ENCODE data around the gene FCER1G. TPM values are rescaled to one million over a fixed set of nuclear protein-coding genes. Genes with fewer than 3 reads are reported as not detected.

FCER1G gene
- total and polyA plus RNA-seq, 2 donors (not counting 3 experiments of a cell fraction or from before 2014, with no cell fraction given), result 1.1 to 1.6 TPM

GRCh38 chr1:161180639-161181038, 34.5 kb upstream of the FCER1G start:
- H3K79me2 ChIP-seq (ENCODE audit: control insufficient read depth, insufficient read depth, low read length), result peaks cover 8% of the 10 kb centered on the region
- no peaks in the 10 kb centered on the region for H3K9me1 ChIP-seq (replicated peaks; ENCODE audit: control insufficient read depth, extremely low read depth, insufficient read depth, low read length)
- dilution Hi-C loops (cut with MboI; ENCODE audit: extremely low pct_ligation_motif_present, low sequenced_read_pairs), result no loop called here
- TF ChIP-seq CTCF (IDR thresholded peaks at IDR 0.05; ENCODE audit: extremely low read depth in 1 of 2, insufficient read depth in 1 of 2, low read depth in 1 of 2, low read length in 2 of 2) (peak; percentile 10 to 13), FOS (IDR thresholded peaks at IDR 0.05; ENCODE audit: borderline replicate concordance, insufficient read depth, low read length) (no peak)
- DNase-seq (ENCODE audit: low read depth, low spot score) (no peak), FAIRE-seq (peak; percentile 33)
- H3K9ac ChIP-seq (replicated peaks; ENCODE audit: extremely low read depth, insufficient read depth, low read length), result no peak overlapping the region
- no peak overlapping the region for H2AFZ ChIP-seq (ENCODE audit: low read depth, low read length)
- H3K4me2 ChIP-seq (ENCODE audit: insufficient read depth, low read length), result no peak overlapping the region
- no TSS peak for BruUV-seq (replicated peaks)
- CTCF ChIA-PET, result interaction anchor here (0.6 to 2.8 kb wide), 5 partner anchors 9 to 202 kb away, joined by 3 to 10 read pairs (median 6); partner anchors contain the start of genes PPOX and TOMM40L
- peaks cover 23% of the 10 kb centered on the region for H3K4me1 ChIP-seq (ENCODE audit: control insufficient read depth, extremely low read depth, insufficient read depth, low read length)
- intact Hi-C loops (cut with micrococcal nuclease), result no loop called here
- no peaks in the 10 kb centered on the region for H3K9me3 ChIP-seq (replicated peaks; ENCODE audit: control insufficient read depth, insufficient read depth, low read length)
- no peaks in the 10 kb centered on the region for H3K36me3 ChIP-seq (ENCODE audit: control insufficient read depth in 2 of 2, extremely low read depth in 1 of 2, insufficient read depth in 2 of 2, low read length in 2 of 2)
- no peaks in the 10 kb centered on the region for H3K27me3 ChIP-seq (ENCODE audit: control insufficient read depth in 2 of 2, insufficient read depth in 2 of 2, low read length in 2 of 2)
- no peak overlapping the region for H3K27ac ChIP-seq (ENCODE audit: insufficient read depth, low read depth, low read length)
- POLR2A ChIA-PET, result interaction anchor here (0.7 kb wide), 1 partner anchor 14 kb away, joined by 5 read pairs; the partner anchor contains the start of gene PPOX
- H4K20me1 ChIP-seq (replicated peaks; ENCODE audit: control insufficient read depth, extremely low read depth, insufficient read depth, low read length), result no peaks in the 10 kb centered on the region
- H3K4me3 ChIP-seq (replicated peaks in 1 of 3; ENCODE audit: insufficient read depth in 1 of 3, low read depth in 1 of 3, low read length in 3 of 3), result no peak overlapping the region

DNA sequence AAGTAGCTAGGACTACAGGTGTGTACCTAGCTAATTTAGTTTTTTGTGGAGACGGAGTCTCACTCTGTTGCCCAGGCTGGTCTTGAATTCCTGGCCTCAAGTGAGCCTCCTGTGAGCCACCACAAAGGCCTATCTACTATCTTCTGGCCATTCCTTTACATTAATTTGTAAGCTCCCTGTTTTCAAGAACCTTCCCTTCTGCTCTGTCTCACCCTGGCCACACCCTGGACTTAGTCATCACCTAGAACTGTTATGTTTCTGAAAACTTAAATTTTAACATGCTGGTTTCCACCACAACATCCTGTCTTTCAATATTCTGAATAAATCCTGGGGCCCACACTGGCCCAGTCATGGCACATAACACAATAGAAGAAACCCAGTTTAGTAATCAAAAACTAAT, 32.9 kb upstream of the FCER1G start:
- Histone ChIP-seq H3K27ac (ENCODE audit: insufficient read depth, low read depth, low read length) (no peak overlapping the region), H3K27me3 (ENCODE audit: control insufficient read depth in 2 of 2, insufficient read depth in 2 of 2, low read length in 2 of 2) (no peaks in the 10 kb centered on the region), H3K36me3 (ENCODE audit: control insufficient read depth in 2 of 2, extremely low read depth in 1 of 2, insufficient read depth in 2 of 2, low read length in 2 of 2) (no peaks in the 10 kb centered on the region), H4K20me1 (replicated peaks; ENCODE audit: control insufficient read depth, extremely low read depth, insufficient read depth, low read length) (no peaks in the 10 kb centered on the region), H3K4me3 (replicated peaks in 1 of 3; ENCODE audit: insufficient read depth in 1 of 3, low read depth in 1 of 3, low read length in 3 of 3) (no peak overlapping the region), H3K9ac (replicated peaks; ENCODE audit: extremely low read depth, insufficient read depth, low read length) (no peak overlapping the region), H2AFZ (ENCODE audit: low read depth, low read length) (peak overlapping the region; percentile 55), H3K4me1 (ENCODE audit: control insufficient read depth, extremely low read depth, insufficient read depth, low read length) (peaks cover 25% of the 10 kb centered on the region), H3K79me2 (ENCODE audit: control insufficient read depth, insufficient read depth, low read length) (no peaks in the 10 kb centered on the region), H3K9me3 (replicated peaks; ENCODE audit: control insufficient read depth, insufficient read depth, low read length) (no peaks in the 10 kb centered on the region), H3K4me2 (ENCODE audit: insufficient read depth, low read length) (no peak overlapping the region), H3K9me1 (replicated peaks; ENCODE audit: control insufficient read depth, extremely low read depth, insufficient read depth, low read length) (no peaks in the 10 kb centered on the region)
- CTCF ChIA-PET, result interaction anchor here (1.5 to 2.8 kb wide), 7 partner anchors 10 to 200 kb away, joined by 5 to 15 read pairs (median 8); partner anchors contain the start of genes NDUFS2, PPOX and TOMM40L
- dilution Hi-C loops (cut with MboI; ENCODE audit: extremely low pct_ligation_motif_present, low sequenced_read_pairs) (no loop called here), intact Hi-C loops (cut with micrococcal nuclease) (no loop called here)
- DNase-seq (ENCODE audit: low read depth, low spot score) (no peak), FAIRE-seq (peak; percentile 56)
- peak; percentile 25 for TF ChIP-seq FOS (IDR thresholded peaks at IDR 0.05; ENCODE audit: borderline replicate concordance, insufficient read depth, low read length)
- TF ChIP-seq MYC (IDR thresholded peaks at IDR 0.05; ENCODE audit: low read depth, low read length), result no peak
- no TSS peak for BruUV-seq (replicated peaks)
- POLR2A ChIA-PET, result no interaction called here

Measured in endothelial cell of umbilical vein (primary cell).